Loucy (cell line): ENCODE results near the gene SMCHD1.

ENCODE experiments used
- EZH2phosphoT487 ChIP-seq: fragments of 200-600 bp; IDR thresholded peaks from 2 replicates; pipeline ENCODE4 v1.6.1; 2018; ENCODE audit warnings: antibody characterized with exemption, mild to moderate bottlenecking, moderate library complexity, borderline replicate concordance
- TF ChIP-seq, protein P1 (sequence below): fragments of 200-600 bp; sonication (generic); conservative IDR thresholded peaks from 2 replicates; pipeline ENCODE4 v1.5.1; 2014; ENCODE audit warnings: mild to moderate bottlenecking, antibody characterized with exemption, low read length

DNA sequence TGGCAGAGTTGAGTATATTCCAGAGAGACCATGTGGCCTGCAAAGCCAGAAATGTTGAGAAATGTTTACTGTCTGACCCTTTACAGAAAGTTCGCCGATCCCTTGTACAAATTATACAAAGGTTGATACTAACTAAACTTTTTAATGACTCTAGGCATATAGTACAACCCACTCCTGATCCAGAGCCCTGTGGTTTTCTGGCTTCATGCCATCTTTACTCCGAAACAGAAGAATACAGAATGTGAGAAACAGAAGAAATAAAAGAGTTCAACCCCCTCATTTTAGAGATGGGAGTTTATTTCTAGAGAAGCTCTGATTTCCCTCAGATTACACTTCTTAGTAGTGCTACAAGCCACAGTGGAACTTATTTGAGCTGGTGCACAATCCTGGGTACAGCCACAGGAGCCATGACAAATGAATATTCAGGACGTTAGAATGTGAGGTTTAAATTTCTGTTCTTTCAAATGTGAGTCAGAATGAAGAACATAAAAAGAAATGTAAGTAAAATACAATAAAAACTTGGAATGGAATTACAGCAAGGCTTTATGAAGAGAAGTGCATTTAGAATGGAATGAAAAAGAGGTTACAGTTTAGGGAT lies 38.0 kb upstream of the SMCHD1 start:
- TF ChIP-seq, protein P1, sequence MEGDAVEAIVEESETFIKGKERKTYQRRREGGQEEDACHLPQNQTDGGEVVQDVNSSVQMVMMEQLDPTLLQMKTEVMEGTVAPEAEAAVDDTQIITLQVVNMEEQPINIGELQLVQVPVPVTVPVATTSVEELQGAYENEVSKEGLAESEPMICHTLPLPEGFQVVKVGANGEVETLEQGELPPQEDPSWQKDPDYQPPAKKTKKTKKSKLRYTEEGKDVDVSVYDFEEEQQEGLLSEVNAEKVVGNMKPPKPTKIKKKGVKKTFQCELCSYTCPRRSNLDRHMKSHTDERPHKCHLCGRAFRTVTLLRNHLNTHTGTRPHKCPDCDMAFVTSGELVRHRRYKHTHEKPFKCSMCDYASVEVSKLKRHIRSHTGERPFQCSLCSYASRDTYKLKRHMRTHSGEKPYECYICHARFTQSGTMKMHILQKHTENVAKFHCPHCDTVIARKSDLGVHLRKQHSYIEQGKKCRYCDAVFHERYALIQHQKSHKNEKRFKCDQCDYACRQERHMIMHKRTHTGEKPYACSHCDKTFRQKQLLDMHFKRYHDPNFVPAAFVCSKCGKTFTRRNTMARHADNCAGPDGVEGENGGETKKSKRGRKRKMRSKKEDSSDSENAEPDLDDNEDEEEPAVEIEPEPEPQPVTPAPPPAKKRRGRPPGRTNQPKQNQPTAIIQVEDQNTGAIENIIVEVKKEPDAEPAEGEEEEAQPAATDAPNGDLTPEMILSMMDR, result no peak
- TF ChIP-seq EZH2phosphoT487, result no peak
